Measurements from ENCODE around the gene PRKCE. TPM values are rescaled to one million over a fixed set of nuclear protein-coding genes. Genes with fewer than 3 reads are reported as not detected.

PRKCE gene
- total RNA-seq, 1 experiment from 2014 or later: 4.4 TPM

DNA sequence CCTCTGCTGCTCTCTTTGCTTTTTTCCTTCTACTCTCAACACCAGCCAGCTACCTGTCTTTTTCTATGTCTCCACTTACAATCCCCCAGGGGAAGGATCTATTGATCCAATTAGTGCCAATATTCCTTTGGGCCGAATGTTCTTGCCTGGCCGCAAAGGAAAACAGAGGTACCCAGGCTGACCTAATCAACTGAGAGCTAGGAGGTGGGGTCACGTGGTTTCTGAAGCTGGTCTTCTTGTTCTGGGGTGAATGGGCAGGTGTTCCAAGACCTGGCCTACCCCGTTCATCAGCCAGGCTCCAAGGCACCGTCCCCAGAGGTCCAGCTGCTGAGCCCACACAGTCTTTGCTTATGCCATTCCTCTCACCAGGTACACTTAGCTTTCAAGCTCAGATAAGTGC, 580.2 kb downstream of the PRKCE start:
- H3K36me3 Mint-ChIP-seq (ENCODE audit: insufficient read depth, unreplicated experiment): no peaks in the 10 kb centered on the region
- no peaks in the 10 kb centered on the region for H3K9me3 Mint-ChIP-seq (ENCODE audit: unreplicated experiment)
- no TSS peak for BruUV-seq (replicated peaks)
- no peaks in the 10 kb centered on the region for H3K27me3 ChIP-seq (replicated peaks; ENCODE audit: control insufficient read depth, insufficient read depth, low read length)
- ChIA-PET CTCF (no interaction called here), POLR2A (interaction anchor here (0.9 kb wide), 1 partner anchor 58 kb away, joined by 4 read pairs; no protein-coding TSS in a partner anchor)
- H3K36me3 ChIP-seq (ENCODE audit: control insufficient read depth, insufficient read depth, low read length): no peaks in the 10 kb centered on the region
- H3K27me3 Mint-ChIP-seq (ENCODE audit: insufficient read depth, unreplicated experiment): no peaks in the 10 kb centered on the region
- TF ChIP-seq, protein P1, sequence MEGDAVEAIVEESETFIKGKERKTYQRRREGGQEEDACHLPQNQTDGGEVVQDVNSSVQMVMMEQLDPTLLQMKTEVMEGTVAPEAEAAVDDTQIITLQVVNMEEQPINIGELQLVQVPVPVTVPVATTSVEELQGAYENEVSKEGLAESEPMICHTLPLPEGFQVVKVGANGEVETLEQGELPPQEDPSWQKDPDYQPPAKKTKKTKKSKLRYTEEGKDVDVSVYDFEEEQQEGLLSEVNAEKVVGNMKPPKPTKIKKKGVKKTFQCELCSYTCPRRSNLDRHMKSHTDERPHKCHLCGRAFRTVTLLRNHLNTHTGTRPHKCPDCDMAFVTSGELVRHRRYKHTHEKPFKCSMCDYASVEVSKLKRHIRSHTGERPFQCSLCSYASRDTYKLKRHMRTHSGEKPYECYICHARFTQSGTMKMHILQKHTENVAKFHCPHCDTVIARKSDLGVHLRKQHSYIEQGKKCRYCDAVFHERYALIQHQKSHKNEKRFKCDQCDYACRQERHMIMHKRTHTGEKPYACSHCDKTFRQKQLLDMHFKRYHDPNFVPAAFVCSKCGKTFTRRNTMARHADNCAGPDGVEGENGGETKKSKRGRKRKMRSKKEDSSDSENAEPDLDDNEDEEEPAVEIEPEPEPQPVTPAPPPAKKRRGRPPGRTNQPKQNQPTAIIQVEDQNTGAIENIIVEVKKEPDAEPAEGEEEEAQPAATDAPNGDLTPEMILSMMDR (IDR thresholded peaks at IDR 0.05; ENCODE audit: insufficient read depth in 1 of 2, low read depth in 1 of 2, low read length in 1 of 2, severe bottlenecking in 1 of 2, unreplicated experiment in 1 of 2): no peak
- H3K4me1 Mint-ChIP-seq (ENCODE audit: low read depth, unreplicated experiment): peaks cover 8% of the 10 kb centered on the region
- DNase-seq: no peak
- no peaks in the 10 kb centered on the region for H3K4me1 ChIP-seq
- intact Hi-C loops (cut with micrococcal nuclease; ENCODE audit: unreplicated experiment): loop anchor here (5.0 kb wide), 1 partner anchor 66 kb away; the partner anchor contains the start of gene EPAS1
- H3K27ac Mint-ChIP-seq (ENCODE audit: unreplicated experiment): no peak overlapping the region
- no peaks in the 10 kb centered on the region for H3K9me3 ChIP-seq
- H3K4me3 ChIP-seq (ENCODE audit: low read depth, low read length): no peak overlapping the region
- no peak overlapping the region for H3K4me3 Mint-ChIP-seq (ENCODE audit: unreplicated experiment)

DNA sequence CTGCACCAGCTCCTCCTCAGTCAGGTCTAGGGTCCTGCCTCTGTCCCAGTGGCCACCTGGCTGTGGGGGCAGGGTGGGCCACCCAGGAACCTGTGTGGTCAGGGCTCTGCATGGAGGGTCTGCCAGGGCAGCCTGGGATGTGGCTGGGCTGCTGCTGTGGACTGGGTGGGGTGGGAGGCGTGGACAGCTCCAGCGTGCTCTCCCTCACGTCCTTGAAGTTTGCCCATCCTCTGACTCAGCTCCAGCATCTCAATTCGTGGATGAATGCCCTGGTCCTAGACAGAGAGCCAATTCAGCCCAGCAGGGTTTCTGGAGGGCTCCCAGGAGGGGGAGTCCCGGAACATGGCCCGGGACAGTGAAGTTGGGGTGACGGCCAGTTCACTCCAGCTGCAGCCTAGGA, 581.4 kb downstream of the PRKCE start:
- ChIA-PET POLR2A (no interaction called here), CTCF (no interaction called here)
- peaks cover 8% of the 10 kb centered on the region for H3K4me1 Mint-ChIP-seq (ENCODE audit: low read depth, unreplicated experiment)
- DNase-seq: no peak
- no peaks in the 10 kb centered on the region for H3K9me3 Mint-ChIP-seq (ENCODE audit: unreplicated experiment)
- no peak overlapping the region for H3K4me3 Mint-ChIP-seq (ENCODE audit: unreplicated experiment)
- Histone ChIP-seq H3K4me1 (no peaks in the 10 kb centered on the region), H3K27me3 (replicated peaks; ENCODE audit: control insufficient read depth, insufficient read depth, low read length) (no peaks in the 10 kb centered on the region), H3K36me3 (ENCODE audit: control insufficient read depth, insufficient read depth, low read length) (no peaks in the 10 kb centered on the region), H3K9me3 (no peaks in the 10 kb centered on the region), H3K4me3 (ENCODE audit: low read depth, low read length) (no peak overlapping the region)
- H3K36me3 Mint-ChIP-seq (ENCODE audit: insufficient read depth, unreplicated experiment): no peaks in the 10 kb centered on the region
- BruUV-seq (replicated peaks): no TSS peak
- intact Hi-C loops (cut with micrococcal nuclease; ENCODE audit: unreplicated experiment): loop anchor here (5.0 kb wide), 1 partner anchor 64 kb away; the partner anchor contains the start of gene EPAS1
- H3K27me3 Mint-ChIP-seq (ENCODE audit: insufficient read depth, unreplicated experiment): no peaks in the 10 kb centered on the region
- TF ChIP-seq, protein P1 (IDR thresholded peaks at IDR 0.05; ENCODE audit: insufficient read depth in 1 of 2, low read depth in 1 of 2, low read length in 1 of 2, severe bottlenecking in 1 of 2, unreplicated experiment in 1 of 2): no peak
- no peak overlapping the region for H3K27ac Mint-ChIP-seq (ENCODE audit: unreplicated experiment)

DNA sequence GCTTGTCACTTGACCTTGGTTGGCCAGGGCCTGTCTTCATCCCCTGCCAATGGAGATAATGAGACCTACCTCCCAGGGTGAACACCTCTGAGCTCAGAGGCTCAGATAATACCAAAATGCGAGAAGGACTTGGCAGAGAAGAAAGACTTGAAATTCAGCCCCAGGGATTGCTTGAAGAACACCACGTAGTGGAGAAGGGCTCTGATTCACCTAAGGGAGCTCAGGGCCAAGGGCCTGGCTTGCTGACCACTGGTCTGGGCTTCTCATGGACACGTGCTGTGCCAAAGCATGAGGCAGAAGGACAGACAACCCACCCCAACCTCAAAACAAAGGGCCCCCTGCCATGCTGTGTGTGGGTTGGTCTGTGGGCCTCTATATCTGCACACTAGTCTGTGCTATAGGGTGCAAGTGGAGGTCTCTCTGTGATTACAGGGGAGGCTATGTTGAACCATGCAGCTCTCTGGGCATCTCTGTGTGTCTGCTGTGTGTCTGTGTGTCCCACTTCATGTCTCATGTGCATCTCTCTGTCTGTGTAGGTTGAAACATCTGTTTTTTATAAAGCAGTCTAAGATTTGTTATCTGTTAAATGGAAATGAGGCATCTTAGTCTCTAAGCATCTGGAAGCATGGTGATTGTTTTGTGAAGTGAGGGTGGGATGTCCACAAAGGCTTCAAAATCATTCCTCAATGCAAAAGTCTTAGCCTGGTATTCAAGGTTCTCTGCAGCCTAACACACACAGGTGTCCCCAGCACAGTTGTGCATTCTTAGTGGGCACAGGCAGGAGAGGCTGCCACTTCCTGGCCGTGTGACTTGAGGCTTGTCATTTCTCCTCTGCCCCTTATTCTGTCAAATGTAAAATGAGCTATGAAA, 584.8 kb downstream of the PRKCE start:
- no peaks in the 10 kb centered on the region for H3K4me1 Mint-ChIP-seq (ENCODE audit: low read depth, unreplicated experiment)
- TF ChIP-seq, protein P1 (IDR thresholded peaks at IDR 0.05; ENCODE audit: insufficient read depth in 1 of 2, low read depth in 1 of 2, low read length in 1 of 2, severe bottlenecking in 1 of 2, unreplicated experiment in 1 of 2): no peak
- intact Hi-C loops (cut with micrococcal nuclease; ENCODE audit: unreplicated experiment): no loop called here
- no peaks in the 10 kb centered on the region for H3K9me3 ChIP-seq
- no peak overlapping the region for H3K4me3 ChIP-seq (ENCODE audit: low read depth, low read length)
- no peaks in the 10 kb centered on the region for H3K36me3 ChIP-seq (ENCODE audit: control insufficient read depth, insufficient read depth, low read length)
- CTCF ChIA-PET: no interaction called here
- no peaks in the 10 kb centered on the region for H3K27me3 ChIP-seq (replicated peaks; ENCODE audit: control insufficient read depth, insufficient read depth, low read length)
- no peaks in the 10 kb centered on the region for H3K9me3 Mint-ChIP-seq (ENCODE audit: unreplicated experiment)
- no peak overlapping the region for H3K27ac Mint-ChIP-seq (ENCODE audit: unreplicated experiment)
- no peak for DNase-seq
- POLR2A ChIA-PET: no interaction called here
- no peaks in the 10 kb centered on the region for H3K4me1 ChIP-seq
- no peak overlapping the region for H3K4me3 Mint-ChIP-seq (ENCODE audit: unreplicated experiment)
- H3K27me3 Mint-ChIP-seq (ENCODE audit: insufficient read depth, unreplicated experiment): no peaks in the 10 kb centered on the region
- H3K36me3 Mint-ChIP-seq (ENCODE audit: insufficient read depth, unreplicated experiment): no peaks in the 10 kb centered on the region
- no TSS peak for BruUV-seq (replicated peaks)

Measured in Caco-2 (cell line).